ENCODE measurements around the gene DACT2. TPM values are rescaled to one million over a fixed set of nuclear protein-coding genes. Genes with fewer than 3 reads are reported as not detected.
"Not testable (repeated sequence)": the region's sequence is repeated elsewhere in the genome, so short reads cannot be mapped to it uniquely, and the experiment has no call there.

Gene DACT2
- total and polyA plus RNA-seq, 2 donors (not counting 1 experiment from before 2014, with no cell fraction given): not detected

- Histone ChIP-seq H3K4me1 (ENCODE audit: control insufficient read depth, extremely low read depth, insufficient read depth, low read length) (no peaks in the 10 kb centered on the region), H3K9ac (ENCODE audit: insufficient read depth, low read length) (no peak overlapping the region), H3K36me3 (ENCODE audit: control insufficient read depth, insufficient read depth, low read length) (no peaks in the 10 kb centered on the region), H4K20me1 (ENCODE audit: control insufficient read depth, extremely low read depth, insufficient read depth, low read length) (no peaks in the 10 kb centered on the region), H2AFZ (ENCODE audit: low read length) (no peak overlapping the region), H3K79me2 (ENCODE audit: control insufficient read depth, insufficient read depth, low read length) (no peaks in the 10 kb centered on the region), H3K27me3 (ENCODE audit: control insufficient read depth, insufficient read depth, low read length) (no peaks in the 10 kb centered on the region), H3K4me2 (ENCODE audit: extremely low read depth, insufficient read depth, low read length) (no peak overlapping the region), H3K27ac (ENCODE audit: insufficient read depth, low read length) (no peak overlapping the region), H3K9me3 (ENCODE audit: control insufficient read depth, insufficient read depth, low read depth, low read length) (no peaks in the 10 kb centered on the region), H3K4me3 (replicated peaks in 1 of 4; ENCODE audit: control extremely low read depth in 1 of 4, insufficient read depth in 1 of 4, low read depth in 3 of 4, low read length in 4 of 4) (no peak overlapping the region)
- TF ChIP-seq, protein P1, sequence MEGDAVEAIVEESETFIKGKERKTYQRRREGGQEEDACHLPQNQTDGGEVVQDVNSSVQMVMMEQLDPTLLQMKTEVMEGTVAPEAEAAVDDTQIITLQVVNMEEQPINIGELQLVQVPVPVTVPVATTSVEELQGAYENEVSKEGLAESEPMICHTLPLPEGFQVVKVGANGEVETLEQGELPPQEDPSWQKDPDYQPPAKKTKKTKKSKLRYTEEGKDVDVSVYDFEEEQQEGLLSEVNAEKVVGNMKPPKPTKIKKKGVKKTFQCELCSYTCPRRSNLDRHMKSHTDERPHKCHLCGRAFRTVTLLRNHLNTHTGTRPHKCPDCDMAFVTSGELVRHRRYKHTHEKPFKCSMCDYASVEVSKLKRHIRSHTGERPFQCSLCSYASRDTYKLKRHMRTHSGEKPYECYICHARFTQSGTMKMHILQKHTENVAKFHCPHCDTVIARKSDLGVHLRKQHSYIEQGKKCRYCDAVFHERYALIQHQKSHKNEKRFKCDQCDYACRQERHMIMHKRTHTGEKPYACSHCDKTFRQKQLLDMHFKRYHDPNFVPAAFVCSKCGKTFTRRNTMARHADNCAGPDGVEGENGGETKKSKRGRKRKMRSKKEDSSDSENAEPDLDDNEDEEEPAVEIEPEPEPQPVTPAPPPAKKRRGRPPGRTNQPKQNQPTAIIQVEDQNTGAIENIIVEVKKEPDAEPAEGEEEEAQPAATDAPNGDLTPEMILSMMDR (conservative IDR thresholded peaks at IDR 0.05 in 1 of 2, IDR thresholded peaks at IDR 0.05 in 1 of 2; ENCODE audit: low read depth in 1 of 2, low read length in 2 of 2): no peak
- TF ChIP-seq EZH2 (IDR thresholded peaks at IDR 0.05; ENCODE audit: low read length, missing control alignments): no peak
- no peak for DNase-seq (ENCODE audit: low read depth in 2 of 2)
Measured at GRCh38 chr6:168281826-168282225, 37.8 kb downstream of the DACT2 start.

DNA sequence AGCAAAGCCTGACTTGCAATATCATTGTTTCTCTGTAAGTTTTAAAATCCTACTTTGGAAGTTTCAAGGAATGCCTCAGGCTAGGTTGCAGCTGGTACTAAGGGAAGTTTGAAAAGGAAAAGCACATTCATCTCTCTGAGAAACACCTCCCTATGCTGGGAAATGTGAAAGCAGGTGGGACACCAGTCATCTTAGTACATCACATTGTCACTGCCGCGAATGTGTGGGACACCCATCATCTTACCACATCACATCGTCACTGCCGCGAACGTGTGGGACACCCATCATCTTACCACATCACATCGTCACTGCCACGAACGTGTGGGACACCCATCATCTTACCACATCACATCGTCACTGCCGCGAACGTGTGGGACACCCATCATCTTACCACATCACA, 38.3 kb downstream of the DACT2 start:
- H3K9ac ChIP-seq (ENCODE audit: insufficient read depth, low read length); H3K4me3 ChIP-seq (replicated peaks in 1 of 4; ENCODE audit: control extremely low read depth in 1 of 4, insufficient read depth in 1 of 4, low read depth in 3 of 4, low read length in 4 of 4); H3K9me3 ChIP-seq (ENCODE audit: control insufficient read depth, insufficient read depth, low read depth, low read length); H3K4me1 ChIP-seq (ENCODE audit: control insufficient read depth, extremely low read depth, insufficient read depth, low read length); H3K27me3 ChIP-seq (ENCODE audit: control insufficient read depth, insufficient read depth, low read length); H3K27ac ChIP-seq (ENCODE audit: insufficient read depth, low read length); H3K36me3 ChIP-seq (ENCODE audit: control insufficient read depth, insufficient read depth, low read length); H3K4me2 ChIP-seq (ENCODE audit: extremely low read depth, insufficient read depth, low read length); DNase-seq (ENCODE audit: low read depth in 2 of 2); H2AFZ ChIP-seq (ENCODE audit: low read length); H4K20me1 ChIP-seq (ENCODE audit: control insufficient read depth, extremely low read depth, insufficient read depth, low read length); H3K79me2 ChIP-seq (ENCODE audit: control insufficient read depth, insufficient read depth, low read length): not testable (repeated sequence)

GRCh38 chr6:168280899-168281245, 38.7 kb downstream of the DACT2 start:
- no peak overlapping the region for H3K4me2 ChIP-seq (ENCODE audit: extremely low read depth, insufficient read depth, low read length)
- no peaks in the 10 kb centered on the region for H3K27me3 ChIP-seq (ENCODE audit: control insufficient read depth, insufficient read depth, low read length)
- no peak for TF ChIP-seq EZH2 (IDR thresholded peaks at IDR 0.05; ENCODE audit: low read length, missing control alignments)
- TF ChIP-seq, protein P1 (conservative IDR thresholded peaks at IDR 0.05 in 1 of 2, IDR thresholded peaks at IDR 0.05 in 1 of 2; ENCODE audit: low read depth in 1 of 2, low read length in 2 of 2): no peak
- DNase-seq (ENCODE audit: low read depth in 2 of 2): no peak
- H3K9ac ChIP-seq (ENCODE audit: insufficient read depth, low read length): no peak overlapping the region
- no peaks in the 10 kb centered on the region for H3K36me3 ChIP-seq (ENCODE audit: control insufficient read depth, insufficient read depth, low read length)
- H3K79me2 ChIP-seq (ENCODE audit: control insufficient read depth, insufficient read depth, low read length): no peaks in the 10 kb centered on the region
- H2AFZ ChIP-seq (ENCODE audit: low read length): no peak overlapping the region
- H4K20me1 ChIP-seq (ENCODE audit: control insufficient read depth, extremely low read depth, insufficient read depth, low read length): no peaks in the 10 kb centered on the region
- H3K9me3 ChIP-seq (ENCODE audit: control insufficient read depth, insufficient read depth, low read depth, low read length): no peaks in the 10 kb centered on the region
- H3K27ac ChIP-seq (ENCODE audit: insufficient read depth, low read length): no peak overlapping the region
- no peaks in the 10 kb centered on the region for H3K4me1 ChIP-seq (ENCODE audit: control insufficient read depth, extremely low read depth, insufficient read depth, low read length)
- H3K4me3 ChIP-seq (replicated peaks in 1 of 4; ENCODE audit: control extremely low read depth in 1 of 4, insufficient read depth in 1 of 4, low read depth in 3 of 4, low read length in 4 of 4): no peak overlapping the region
